K562 (cell line): ENCODE data around the gene ZNF862. TPM values are rescaled to one million over a fixed set of nuclear protein-coding genes. Genes with fewer than 3 reads are reported as not detected.

Source experiments
- AFF1 ChIP-seq, 2 experiments: fragments of 450-650 bp; IDR thresholded peaks; 2 replicates each; pipeline ENCODE4 v1.6.1; 2018; ENCODE audit warnings: mild to moderate bottlenecking in 2 of 2, low read depth in 1 of 2; ENCODE audit not compliant: partially characterized antibody in 2 of 2
- CHCHD3 ChIP-seq: fragments of 250-450 bp; sonication (Bioruptor Pico); IDR thresholded peaks from 2 replicates; pipeline ENCODE4 v2.1.2; 2022; ENCODE audit warnings: mild to moderate bottlenecking
- CXXC5 ChIP-seq: fragments of 250-450 bp; sonication (Bioruptor Pico); IDR thresholded peaks from 2 replicates; pipeline ENCODE4 v1.8.0; 2022; ENCODE audit warnings: inconsistent platforms, mild to moderate bottlenecking, moderate library complexity
- FOS ChIP-seq: IDR thresholded peaks from 3 replicates; pipeline ENCODE4 v1.6.1; 2011; ENCODE audit not compliant: insufficient read length; ENCODE audit errors: extremely low read depth
- GATAD2A ChIP-seq: fragments of 450-650 bp; IDR thresholded peaks from 2 replicates; pipeline ENCODE4 v1.6.1; 2017
- MTA3 ChIP-seq: fragments of 450-650 bp; formaldehyde crosslinking; IDR thresholded peaks from 2 replicates; pipeline ENCODE4 v1.6.1; 2017; ENCODE audit warnings: mild to moderate bottlenecking, borderline replicate concordance
- MTF1 ChIP-seq: fragments of 250-450 bp; sonication (Bioruptor Pico); IDR thresholded peaks from 2 replicates; pipeline ENCODE4 v1.9.0; 2021; ENCODE audit warnings: moderate library complexity, mild to moderate bottlenecking, inconsistent platforms, borderline replicate concordance
- NCOA4 ChIP-seq: fragments of 450-650 bp; IDR thresholded peaks from 2 replicates; pipeline ENCODE4 v1.6.1; 2018; ENCODE audit warnings: mild to moderate bottlenecking; ENCODE audit not compliant: partially characterized antibody
- RB1 ChIP-seq: fragments of 450-650 bp; IDR thresholded peaks from 2 replicates; pipeline ENCODE4 v1.6.1; 2017; ENCODE audit warnings: low read depth, mild to moderate bottlenecking
- RBBP5 ChIP-seq: fragments of 200-600 bp; sonication (generic); IDR thresholded peaks from 2 replicates; pipeline ENCODE4 v1.6.1; 2012; ENCODE audit warnings: borderline replicate concordance, mild to moderate bottlenecking, low read length, control low read depth, inconsistent platforms; ENCODE audit not compliant: insufficient read depth, poor library complexity, severe bottlenecking
- RBFOX2 ChIP-seq: fragments of 200-400 bp; formaldehyde crosslinking; IDR thresholded peaks from 2 replicates; pipeline ENCODE4 v1.6.1; 2017; ENCODE audit warnings: low read depth, mild to moderate bottlenecking, low read length, moderate library complexity
- SIX5 ChIP-seq, 2 experiments: IDR thresholded peaks; 2 replicates each; pipeline ENCODE4 v1.6.1; 2011; ENCODE audit warnings: low read length in 2 of 2, borderline replicate concordance in 1 of 2, low read depth in 1 of 2, mild to moderate bottlenecking in 1 of 2, moderate library complexity in 1 of 2; ENCODE audit not compliant: insufficient read depth in 1 of 2
- SMARCA4 ChIP-seq: fragments of 450-650 bp; IDR thresholded peaks from 2 replicates; pipeline ENCODE4 v1.6.1; 2016
- SRSF1 ChIP-seq: fragments of 200-400 bp; formaldehyde crosslinking; IDR thresholded peaks from 2 replicates; pipeline ENCODE4 v1.6.1; 2017; ENCODE audit warnings: mild to moderate bottlenecking, low read depth, low read length, moderate library complexity
- TARDBP ChIP-seq: fragments of 450-650 bp; IDR thresholded peaks from 2 replicates; pipeline ENCODE4 v1.6.1; 2016
- WHSC1 ChIP-seq: IDR thresholded peaks from one replicate; pipeline ENCODE4 v1.6.1; 2012; ENCODE audit warnings: low read length, control low read depth, inconsistent platforms
- ZFP36 ChIP-seq: fragments of 150-350 bp; IDR thresholded peaks from 2 replicates; pipeline ENCODE4 v1.6.1; 2018; ENCODE audit warnings: low read length, low read depth; ENCODE audit not compliant: partially characterized antibody
- ZMIZ1 ChIP-seq, 2 experiments: fragments of 150-350 bp in 1 of 2; IDR thresholded peaks; 2 replicates each; pipeline ENCODE4 v1.6.1; 2012 to 2016; ENCODE audit warnings: low read depth in 2 of 2, low read length in 2 of 2, mild to moderate bottlenecking in 1 of 2, moderate library complexity in 1 of 2
- ZNF316 ChIP-seq: fragments of 450-650 bp; IDR thresholded peaks from 2 replicates; pipeline ENCODE4 v1.6.1; 2016
- ZNF785 ChIP-seq: fragments of 250-450 bp; sonication (Bioruptor Pico); IDR thresholded peaks from 2 replicates; pipeline ENCODE4 v1.4.0; 2020; ENCODE audit warnings: mild to moderate bottlenecking
- polyA plus RNA-seq, 8 experiments: library from polyadenylated mRNA; depleted of rRNA in 4 of 8; stranded (reverse) in 5 of 8; unstranded in 3 of 8; fragments of >200 nt; fragmentation: Nextera tagmentation in 2 of 8; fragmentation: Illumina TruSeq in 1 of 8; extraction: Ambion mirVana in 2 of 8; extraction: Trizol in 1 of 8; gene quantifications; 2 replicates each; pipeline versions ENCODE4 v1.2.1 to v1.2.3, GENCODE V29; 2011 to 2014; ENCODE audit warnings: inconsistent platforms in 1 of 8, missing spikeins in 1 of 8
- total RNA-seq, 7 experiments: library from RNA; depleted of rRNA in 6 of 7; stranded (reverse); fragments of >200 nt in 6 of 7; fragmentation: Illumina TruSeq in 2 of 7; extraction: Trizol in 2 of 7; gene quantifications; 2 replicates each; pipeline versions ENCODE4 v1.2.1 to v1.2.3, GENCODE V29; 2011 to 2021; ENCODE audit warnings: low replicate concordance in 1 of 7
- TF ChIP-seq, protein P1 (sequence below): fragments of 250-450 bp; sonication (Bioruptor Pico); IDR thresholded peaks from 2 replicates; pipeline ENCODE4 v1.8.0; 2021; ENCODE audit warnings: moderate library complexity, mild to moderate bottlenecking, inconsistent platforms

ZNF862 gene
- total and polyA plus RNA-seq, 9 of the 15 experiments (the other 6 are each of a cell fraction or from before 2014, with no cell fraction given): 1.1 to 3.9 (median 2.6) TPM

DNA sequence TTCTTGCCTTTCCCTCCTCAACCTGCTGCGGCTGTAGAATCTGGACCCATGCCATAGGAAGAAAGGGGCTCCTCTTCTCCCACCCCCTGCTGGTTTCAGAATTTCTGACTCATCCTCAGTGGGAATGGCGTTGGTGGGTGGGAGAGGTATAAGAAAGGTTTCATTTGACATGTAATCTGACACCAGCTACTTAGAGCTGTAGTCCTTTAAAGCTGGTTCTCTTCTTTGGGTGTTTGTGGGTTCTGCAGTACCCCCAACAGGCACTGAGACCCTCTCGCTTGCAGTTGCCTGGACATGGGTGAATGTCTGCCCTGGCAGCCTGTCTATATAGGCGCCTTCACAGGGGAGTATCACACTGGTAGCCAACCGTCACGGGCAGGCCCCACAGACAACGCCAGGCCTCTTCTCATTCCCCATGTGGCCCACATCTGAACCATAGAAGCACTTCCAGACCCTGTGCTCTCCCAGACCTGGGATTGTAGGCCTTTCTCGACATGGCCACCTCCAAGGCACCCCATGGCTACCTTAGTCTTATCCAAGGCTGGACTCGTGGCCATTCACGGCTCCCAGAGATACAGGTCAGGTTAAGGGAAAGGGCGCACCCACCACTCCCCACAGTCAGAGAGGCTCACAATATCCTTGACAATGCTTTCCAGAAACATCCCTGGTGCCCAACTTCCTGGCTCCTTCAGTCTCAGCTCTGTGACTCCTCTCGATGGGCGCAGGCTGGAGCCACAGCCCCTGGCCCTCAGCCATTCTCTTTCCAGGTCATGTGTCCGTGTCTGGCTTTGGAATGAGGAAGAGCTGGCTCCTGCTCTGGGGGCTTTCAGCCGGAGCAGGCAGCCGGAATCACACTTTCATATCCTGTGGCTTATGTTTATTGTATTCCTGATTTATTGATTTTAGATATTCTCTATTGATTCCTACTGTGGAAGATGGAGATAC, 17.5 kb downstream of the ZNF862 start (continued):
- TF ChIP-seq, protein P1, sequence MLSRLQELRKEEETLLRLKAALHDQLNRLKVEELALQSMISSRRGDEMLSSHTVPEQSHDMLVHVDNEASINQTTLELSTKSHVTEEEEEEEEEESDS (CRISPR knock-in tag): no peak
- TF ChIP-seq ZNF316 (no peak), ZFP36 (no peak), SMARCA4 (peak; percentile 54; the same call in 1 of the 2 replicates), RB1 (no peak), MTF1 (CRISPR knock-in tag) (no peak), CHCHD3 (CRISPR knock-in tag) (no peak), WHSC1 (peak; percentile 26), ZNF785 (CRISPR knock-in tag) (no peak), FOS (peak; percentile 3), CXXC5 (CRISPR knock-in tag) (no peak), RBFOX2 (no peak), SRSF1 (no peak), SIX5 (IDR thresholded peaks at IDR 0.05; ENCODE audit: borderline replicate concordance in 1 of 2, insufficient read depth in 1 of 2, low read depth in 1 of 2, low read length in 2 of 2) (no peak), ZMIZ1 (IDR thresholded peaks at IDR 0.05; ENCODE audit: low read depth in 2 of 2, low read length in 2 of 2) (no peak), MTA3 (no peak), NCOA4 (no peak), AFF1 (IDR thresholded peaks at IDR 0.05; ENCODE audit: low read depth in 1 of 2, partially characterized antibody in 2 of 2) (no peak), TARDBP (no peak), RBBP5 (peak; percentile 42), GATAD2A (no peak)
